NCI-H1436 treated with DMSO at 0.1 percent for 48 hours (cell line): Measurements from ENCODE around the gene STX7.

Experiments
- DNase-seq: peaks from one replicate; lab custom pipeline; 2025; lab: John Stamatoyannopoulos, UW

STX7 gene

DNA sequence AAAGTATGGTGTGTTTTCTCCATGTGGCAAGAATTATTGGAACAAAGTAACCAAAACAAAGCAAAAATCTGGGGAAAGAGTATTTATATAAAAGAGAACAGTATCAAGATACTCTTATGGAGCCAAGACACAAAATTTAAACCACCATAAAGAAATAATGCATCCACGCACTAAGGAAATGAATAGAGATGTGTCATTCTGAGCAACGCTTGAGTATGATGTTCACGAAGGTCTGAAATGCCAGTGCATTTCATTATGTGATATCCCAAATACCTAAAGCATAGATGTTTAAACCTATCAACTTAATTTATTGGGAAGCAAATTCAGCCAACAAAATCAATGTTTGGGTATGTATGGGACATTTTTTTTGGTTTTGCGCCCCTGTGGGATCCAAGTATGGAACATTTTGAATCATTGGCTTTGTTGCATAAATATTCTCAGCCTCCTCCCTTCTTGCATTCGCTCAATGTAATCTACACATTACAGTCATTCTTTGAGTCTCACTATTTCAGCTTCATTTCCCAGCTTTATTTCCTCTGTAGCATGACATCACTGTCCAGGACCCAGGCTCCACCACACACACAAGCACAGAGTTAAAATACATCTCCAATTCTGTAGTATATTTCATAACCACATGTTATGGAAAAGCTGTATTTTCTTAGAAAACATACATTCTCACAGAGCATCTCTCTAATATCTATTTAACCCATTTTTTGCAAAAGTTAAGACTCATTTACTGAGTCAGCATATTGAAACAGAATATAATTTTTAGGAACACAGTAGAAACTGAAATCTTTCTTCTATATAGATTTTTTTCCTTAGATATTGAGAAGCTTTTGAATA, 100.0 kb downstream of the STX7 start:
- no peak for DNase-seq

DNA sequence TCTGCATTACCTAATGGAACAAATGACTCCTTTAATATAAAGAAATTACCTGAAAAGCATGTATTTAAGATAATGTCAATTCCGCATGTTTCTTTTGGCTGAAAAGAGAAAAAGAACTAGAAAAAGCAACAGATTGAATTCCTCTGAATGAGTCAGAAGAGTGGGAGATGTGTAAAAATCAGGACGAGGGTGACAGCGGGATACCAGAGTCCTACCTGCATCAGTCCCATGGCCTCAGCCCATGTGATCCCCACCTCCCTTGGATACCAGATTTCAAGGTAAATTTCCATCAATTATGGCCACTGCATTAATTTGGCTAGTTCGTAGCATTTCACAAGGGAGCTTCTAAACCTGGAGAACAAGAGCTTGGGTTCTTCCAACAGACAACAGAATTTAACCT, 101.6 kb downstream of the STX7 start:
- no peak for DNase-seq

DNA sequence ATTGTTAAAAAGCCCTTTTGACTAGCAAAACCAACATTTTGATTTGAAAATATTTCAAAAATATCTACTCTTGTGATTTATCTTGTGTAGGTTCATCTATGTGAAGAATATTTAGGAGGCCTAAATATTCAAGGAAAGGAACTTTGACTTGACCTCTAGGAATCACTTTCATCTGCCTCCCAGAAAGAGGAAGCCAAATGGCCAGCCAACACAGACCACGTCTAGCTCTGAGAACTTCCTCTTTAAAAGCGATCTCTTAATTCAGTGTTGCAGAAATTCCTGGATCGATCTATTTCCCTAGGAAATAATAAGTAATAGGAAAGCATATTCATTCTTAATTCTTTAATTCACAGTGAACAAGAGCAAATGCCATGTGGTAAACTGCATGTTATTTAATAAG, 102.1 kb downstream of the STX7 start:
- no peak for DNase-seq

- DNase-seq, result no peak
Measured at GRCh38 chr6:132405143-132405915, 107.6 kb downstream of the STX7 start.

GRCh38 chr6:132404736-132405135, 108.2 kb downstream of the STX7 start:
- DNase-seq, result no peak

GRCh38 chr6:132404330-132404729, 108.6 kb downstream of the STX7 start:
- no peak for DNase-seq

DNA sequence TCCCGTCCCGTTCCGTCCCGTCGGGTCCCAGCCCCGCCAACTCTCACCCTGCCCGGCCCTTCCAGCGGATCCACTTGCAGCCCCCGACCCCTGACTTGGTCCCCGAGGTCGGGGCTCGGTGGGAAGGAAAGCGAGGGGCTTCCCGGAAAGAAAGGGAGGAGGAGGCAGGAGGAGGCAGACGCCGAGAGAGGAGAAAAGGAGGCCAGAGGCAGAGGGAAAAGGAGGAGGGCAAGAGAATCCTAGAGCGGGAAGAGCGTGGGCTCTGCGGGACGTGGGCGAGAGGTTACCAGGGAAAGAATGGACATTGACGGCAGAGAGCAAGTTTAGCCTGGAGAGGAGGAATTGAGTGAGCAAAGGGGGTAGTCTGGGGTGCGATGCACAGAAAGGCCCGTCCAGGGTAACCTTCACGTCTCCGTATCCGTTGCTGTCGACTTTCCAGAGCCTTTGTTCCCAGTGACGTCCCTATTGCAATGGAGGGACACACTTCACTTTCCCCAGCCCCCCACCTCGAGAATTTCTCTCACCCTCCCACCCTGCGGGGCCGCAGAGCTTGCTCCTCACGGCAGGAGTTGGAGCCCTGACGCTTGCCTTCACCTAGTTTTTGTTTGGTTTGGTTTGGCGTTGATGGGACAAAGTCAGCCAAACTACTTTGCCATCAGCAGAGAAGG, 111.2 kb downstream of the STX7 start:
- no peak for DNase-seq

- no peak for DNase-seq
Measured at GRCh38 chr6:132400883-132401617, 111.9 kb downstream of the STX7 start, which contains the start of gene MOXD1. MOXD1 (minus strand) TSS chr6:132401475; CDS start chr6:132401426, 49 bp downstream.

DNA sequence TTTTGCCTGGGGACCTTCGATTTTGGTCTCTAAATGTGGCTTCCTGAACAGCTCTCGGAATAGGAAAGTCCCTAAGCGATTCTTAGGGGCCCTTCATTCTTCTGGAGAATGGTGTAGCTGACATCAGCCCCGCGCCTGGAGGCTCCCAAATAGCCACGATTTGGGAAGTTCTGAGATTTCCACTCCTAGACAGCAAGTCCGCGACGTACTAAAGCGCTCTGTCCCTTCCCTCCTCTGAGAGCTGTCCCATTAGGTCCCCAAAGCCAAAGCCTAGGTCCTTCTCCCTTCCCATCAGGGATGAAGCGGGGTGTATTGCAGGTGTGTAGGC, 112.4 kb downstream of the STX7 start:
- no peak for DNase-seq

DNA sequence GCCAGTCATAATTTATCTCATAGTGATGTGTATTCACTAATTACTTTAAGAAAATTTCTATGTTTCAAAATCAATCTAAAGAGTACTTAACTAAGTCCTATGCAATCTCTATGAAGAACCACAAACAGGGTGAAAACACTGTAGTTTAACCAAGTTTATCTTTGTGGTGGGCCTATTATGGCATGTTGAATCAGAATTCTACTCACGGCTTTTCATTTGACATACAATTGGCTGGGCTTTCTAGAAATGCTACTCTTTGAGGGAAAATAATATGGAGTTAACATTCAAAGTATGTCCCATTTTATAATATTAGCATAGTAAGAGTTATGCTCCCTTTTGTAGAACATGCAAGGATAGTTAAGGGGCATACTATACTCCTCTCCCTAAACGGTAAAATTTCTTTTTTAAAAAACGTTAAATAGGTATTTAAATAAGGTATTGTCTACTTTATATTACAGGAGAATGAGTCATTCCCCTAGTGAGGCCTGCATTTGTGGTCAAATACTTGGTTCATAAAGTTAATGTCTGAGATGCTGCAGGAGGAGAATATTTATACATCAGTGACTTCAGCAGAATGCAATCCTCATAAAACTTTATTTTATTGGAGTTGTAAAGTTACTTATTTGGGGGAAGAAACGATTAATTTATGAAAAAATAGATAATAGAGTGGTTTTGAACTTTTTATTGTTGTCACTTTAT, 113.4 kb downstream of the STX7 start:
- no peak for DNase-seq
